A673 (cell line): Measurements from ENCODE around the gene ZMYND8. TPM values are rescaled to one million over a fixed set of nuclear protein-coding genes. Genes with fewer than 3 reads are reported as not detected.

ENCODE experiments used
- BruUV-seq: library from RNA; stranded (reverse); fragments of 400-500 nt; replicated peaks from 2 replicates; lab custom pipeline; 2021; lab: Mats Ljungman, UMichigan
- CTCF ChIA-PET: fragments of 300-600 bp; sonication (Branson Sonifier 250); formaldehyde crosslinking; loops from one replicate; lab custom pipeline; 2022; ENCODE audit warnings: antibody characterized with exemption; lab: Charles Lee
- POLR2A ChIA-PET: fragments of 300-600 bp; sonication (Branson Sonifier 250); formaldehyde crosslinking; loops from one replicate; lab custom pipeline; 2022; ENCODE audit warnings: antibody characterized with exemption; ENCODE audit not compliant: low non-redundant PET; lab: Charles Lee
- DNase-seq: peaks from one replicate; pipeline ENCODE4 v3.0.0-alpha.2; 2015; ENCODE audit warnings: low spot score
- H3K27ac ChIP-seq: fragments of 200-600 bp; sonication (generic); 2 replicates; pipeline ENCODE4 v1.5.1; 2016; ENCODE audit warnings: mixed run types, low read depth, mild to moderate bottlenecking, mixed read lengths, antibody characterized with exemption, low read length; ENCODE audit not compliant: poor library complexity, severe bottlenecking
- H3K27me3 ChIP-seq: fragments of 200-600 bp; sonication (generic); replicated peaks from 2 replicates; pipeline ENCODE4 v1.6.1; 2017; ENCODE audit warnings: mixed run types, low read depth, mild to moderate bottlenecking, mixed read lengths, antibody characterized with exemption, low read length; ENCODE audit not compliant: insufficient read depth, poor library complexity
- H3K36me3 ChIP-seq: fragments of 200-600 bp; sonication (generic); 2 replicates; pipeline ENCODE4 v1.6.1; 2016; ENCODE audit warnings: mixed run types, mild to moderate bottlenecking, mixed read lengths, antibody characterized with exemption, low read length; ENCODE audit not compliant: insufficient read depth, poor library complexity, severe bottlenecking
- H3K4me1 ChIP-seq: fragments of 200-600 bp; sonication (generic); 2 replicates; pipeline ENCODE4 v1.6.1; 2017; ENCODE audit warnings: mixed run types, mild to moderate bottlenecking, mixed read lengths, antibody characterized with exemption, low read length; ENCODE audit not compliant: insufficient read depth, poor library complexity, severe bottlenecking
- H3K4me3 ChIP-seq: fragments of 200-600 bp; sonication (generic); 2 replicates; pipeline ENCODE4 v1.5.1; 2016; ENCODE audit warnings: low read depth, mixed run types, mild to moderate bottlenecking, mixed read lengths, low read length; ENCODE audit not compliant: poor library complexity, severe bottlenecking
- H3K9me3 ChIP-seq: fragments of 200-600 bp; sonication (generic); 2 replicates; pipeline ENCODE4 v1.6.1; 2016; ENCODE audit warnings: mixed run types, low read depth, mild to moderate bottlenecking, mixed read lengths, antibody characterized with exemption, low read length; ENCODE audit not compliant: poor library complexity, severe bottlenecking
- CTCF ChIP-seq: fragments of 300-800, 200-600 bp; sonication (generic); conservative IDR thresholded peaks from 2 replicates; pipeline ENCODE4 v1.5.1; 2017; ENCODE audit warnings: low read depth, mild to moderate bottlenecking, antibody characterized with exemption, low read length, moderate library complexity, mixed read lengths
- EZH2 ChIP-seq: fragments of 200-600 bp; sonication (generic); IDR thresholded peaks from 2 replicates; pipeline ENCODE4 v1.6.1; 2017; ENCODE audit warnings: borderline replicate concordance, low read depth, mild to moderate bottlenecking, mixed read lengths, antibody characterized with exemption, low read length; ENCODE audit not compliant: poor library complexity, severe bottlenecking
- intact Hi-C: fragments of 100-400 bp; cut with micrococcal nuclease; formaldehyde crosslinking; loops from one replicate; pipeline ENCODE4 v1.10.0; 2022; ENCODE audit not compliant: unreplicated experiment
- total RNA-seq: library from RNA; stranded (reverse); gene quantifications from 2 replicates; pipeline ENCODE4 v1.2.3, GENCODE V29; 2021

Gene ZMYND8
- total RNA-seq, 1 experiment from 2014 or later = 31.3 TPM

DNA sequence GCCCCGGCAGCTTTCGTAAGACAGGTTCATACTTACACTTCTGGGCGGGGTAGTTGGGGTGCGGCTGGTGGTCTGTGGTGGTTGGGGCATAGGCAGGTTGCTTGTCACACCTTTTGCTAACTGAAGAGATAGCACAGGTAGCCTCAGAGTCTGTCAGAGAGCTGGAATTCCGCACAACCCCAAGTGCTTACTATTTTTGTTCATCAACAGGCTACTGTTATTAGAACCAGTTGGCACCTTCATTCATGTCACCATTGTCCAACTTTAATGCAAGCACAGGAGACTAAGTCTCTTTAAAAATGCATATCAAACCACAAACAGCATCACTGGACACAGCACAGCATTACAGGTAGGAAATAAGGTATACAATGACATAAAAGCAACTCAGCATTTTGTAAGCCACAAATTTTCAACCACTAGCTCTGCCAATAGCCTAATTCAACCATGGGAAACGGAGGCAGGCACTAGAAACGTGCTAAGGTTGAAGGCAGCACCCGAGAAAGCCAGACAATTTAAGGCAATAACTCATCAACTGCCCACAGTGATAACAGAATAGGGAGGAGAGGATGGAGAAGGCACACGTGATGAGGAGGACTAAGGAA, 143.8 kb downstream of the ZMYND8 start:
- intact Hi-C loops = no loop called here
- CTCF ChIA-PET = no interaction called here

GRCh38 chr20:47211036-47211435, 145.5 kb downstream of the ZMYND8 start:
- no TSS peak for BruUV-seq
- Histone ChIP-seq H3K36me3 (peaks cover 21% of the 10 kb centered on the region), H3K4me1 (no peaks in the 10 kb centered on the region), H3K9me3 (no peaks in the 10 kb centered on the region), H3K4me3 (no peak overlapping the region), H3K27ac (no peak overlapping the region), H3K27me3 (no peaks in the 10 kb centered on the region)
- no peak for DNase-seq
- no peak for TF ChIP-seq CTCF
- TF ChIP-seq EZH2 = no peak
- POLR2A ChIA-PET = no interaction called here
- intact Hi-C loops = no loop called here
- CTCF ChIA-PET = no interaction called here

More for the DNA sequence above, 143.8 kb downstream of the ZMYND8 start:
- no peak overlapping the region for H3K4me3 ChIP-seq
- no peaks in the 10 kb centered on the region for H3K4me1 ChIP-seq
- H3K9me3 ChIP-seq = no peaks in the 10 kb centered on the region
- H3K27me3 ChIP-seq = no peaks in the 10 kb centered on the region
- POLR2A ChIA-PET = no interaction called here
- no peak for TF ChIP-seq EZH2
- no peak for TF ChIP-seq CTCF
- no peak overlapping the region for H3K27ac ChIP-seq
- peaks cover 21% of the 10 kb centered on the region for H3K36me3 ChIP-seq
- no peak for DNase-seq
- no TSS peak for BruUV-seq

- Histone ChIP-seq H3K27ac (no peak overlapping the region), H3K9me3 (no peaks in the 10 kb centered on the region), H3K27me3 (no peaks in the 10 kb centered on the region), H3K4me1 (no peaks in the 10 kb centered on the region), H3K4me3 (no peak overlapping the region), H3K36me3 (peaks cover 16% of the 10 kb centered on the region)
- no peak for DNase-seq
- intact Hi-C loops = no loop called here
- CTCF ChIA-PET = no interaction called here
- POLR2A ChIA-PET = no interaction called here
- BruUV-seq = no TSS peak
- no peak for TF ChIP-seq CTCF
- TF ChIP-seq EZH2 = no peak
Measured at GRCh38 chr20:47210470-47210869, 146.0 kb downstream of the ZMYND8 start.
